Cerebellar cortex (tissue), 1 donor: Measurements from ENCODE around the gene DCLK1.

Experiments used
- DNase-seq: peaks from one replicate; pipeline ENCODE4 v3.0.0-alpha.2; 2015; ENCODE audit warnings: low spot score

DCLK1 gene

GRCh38 chr13:35760735-35761281 is 370.4 kb downstream of the DCLK1 start:
- DNase-seq, result no peak

- DNase-seq, result no peak
Measured at GRCh38 chr13:35747594-35747993, 383.6 kb downstream of the DCLK1 start.

- DNase-seq, result peak; percentile 28
Measured at GRCh38 chr13:35744566-35745178, 386.5 kb downstream of the DCLK1 start.

GRCh38 chr13:35744144-35744543 is 387.0 kb downstream of the DCLK1 start:
- DNase-seq, result no peak

GRCh38 chr13:35743165-35743564 is 388.0 kb downstream of the DCLK1 start:
- DNase-seq, result no peak

DNA sequence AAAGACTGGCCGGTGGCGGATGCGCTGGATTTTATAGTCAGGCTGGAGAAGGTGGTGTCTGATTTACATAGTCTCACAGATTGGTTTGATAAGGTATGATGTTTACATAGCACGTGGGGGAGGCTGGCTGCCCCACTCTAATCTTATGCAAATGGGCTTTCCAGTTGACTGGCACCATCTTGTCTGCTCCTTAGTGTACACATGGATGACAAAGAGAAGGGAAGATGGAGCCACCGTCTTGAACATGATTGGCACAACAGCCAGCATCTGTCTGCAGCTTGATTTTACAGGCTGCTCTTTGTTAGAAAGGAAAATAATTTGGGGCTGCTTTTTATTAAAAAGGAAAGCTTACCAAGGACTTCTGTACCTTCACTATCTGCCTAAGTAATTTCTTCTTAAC is 389.5 kb downstream of the DCLK1 start:
- DNase-seq, result no peak

DNA sequence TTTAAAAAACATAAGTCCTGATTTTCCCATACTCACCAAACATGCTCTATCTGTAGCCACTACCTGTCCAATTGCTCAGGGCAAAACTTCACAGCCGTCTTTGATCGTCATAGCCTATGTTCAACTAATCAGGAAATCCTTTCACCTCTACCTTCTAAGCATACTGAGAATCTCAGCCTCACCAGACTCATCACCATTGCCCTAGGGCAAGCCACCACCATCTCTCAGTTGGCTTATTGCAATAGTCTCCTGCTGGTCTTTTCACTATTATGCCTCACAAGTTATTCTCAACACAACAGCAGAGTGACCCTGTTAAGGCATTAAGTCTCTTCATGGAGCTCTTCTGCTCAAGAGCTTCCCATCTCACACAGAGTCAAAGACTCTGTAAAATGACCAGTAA is 394.3 kb downstream of the DCLK1 start:
- no peak for DNase-seq

DNA sequence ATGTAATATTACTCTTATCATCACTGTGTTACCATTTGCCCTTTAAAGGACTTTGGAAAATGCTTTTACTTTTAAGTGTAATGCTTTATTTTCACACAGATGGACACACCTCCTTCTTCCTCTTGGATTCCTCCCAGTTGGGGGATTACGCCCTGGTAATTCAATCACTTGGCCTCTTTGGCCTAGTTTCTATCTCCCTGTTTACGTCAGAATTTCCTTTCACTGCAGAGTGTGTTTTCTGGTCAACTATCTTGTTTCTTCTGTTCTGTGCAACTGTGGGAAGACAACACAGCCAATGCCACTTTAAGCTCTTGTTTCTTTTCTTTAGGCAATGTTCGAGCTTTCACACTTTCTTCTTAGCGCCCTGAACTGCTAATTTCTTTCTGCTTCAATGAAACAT is 397.4 kb downstream of the DCLK1 start:
- DNase-seq, result no peak

- no peak for DNase-seq
Measured at GRCh38 chr13:35732565-35732964, 398.6 kb downstream of the DCLK1 start.

DNA sequence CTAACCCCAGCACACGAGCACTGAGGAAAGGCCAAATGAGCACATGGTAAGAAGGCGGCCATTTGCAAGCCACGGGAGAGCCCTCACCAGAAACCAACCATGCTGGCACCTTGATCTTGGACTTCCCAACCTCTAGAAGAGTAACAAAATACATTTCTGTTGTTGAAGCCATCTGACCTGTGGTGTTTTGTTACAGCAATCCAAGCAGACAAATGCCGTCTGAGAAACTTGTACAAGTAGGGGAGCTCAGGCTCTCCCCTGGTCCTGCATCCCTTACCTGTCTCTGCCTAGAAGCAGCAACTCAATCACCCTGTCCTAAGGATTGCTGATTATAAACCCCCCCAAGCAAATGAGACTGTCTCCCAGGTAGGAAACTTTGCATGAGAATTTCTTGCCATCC is 399.7 kb downstream of the DCLK1 start:
- no peak for DNase-seq

- DNase-seq, result no peak
Measured at GRCh38 chr13:35729926-35730627, 401.1 kb downstream of the DCLK1 start.

- DNase-seq, result no peak
Measured at GRCh38 chr13:35727881-35728280, 403.3 kb downstream of the DCLK1 start.

DNA sequence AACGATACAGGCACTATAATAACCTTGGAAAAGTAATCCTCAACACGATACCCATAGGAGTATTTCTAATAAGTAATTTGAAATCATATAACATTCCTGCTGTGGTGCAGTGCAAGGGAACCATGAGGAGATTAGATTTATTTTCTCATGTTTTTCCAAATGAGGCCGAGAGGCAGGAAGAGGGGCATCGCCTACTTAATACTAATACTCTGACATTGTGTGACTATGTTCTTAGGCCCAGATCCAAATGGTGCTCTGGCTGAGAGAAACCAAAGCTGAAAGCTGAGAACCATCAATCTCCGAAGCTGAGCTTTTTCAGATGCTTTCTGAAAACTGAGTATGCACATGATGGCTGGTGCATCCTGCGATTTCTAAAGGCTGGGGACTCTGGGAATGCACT is 406.7 kb downstream of the DCLK1 start:
- no peak for DNase-seq

DNA sequence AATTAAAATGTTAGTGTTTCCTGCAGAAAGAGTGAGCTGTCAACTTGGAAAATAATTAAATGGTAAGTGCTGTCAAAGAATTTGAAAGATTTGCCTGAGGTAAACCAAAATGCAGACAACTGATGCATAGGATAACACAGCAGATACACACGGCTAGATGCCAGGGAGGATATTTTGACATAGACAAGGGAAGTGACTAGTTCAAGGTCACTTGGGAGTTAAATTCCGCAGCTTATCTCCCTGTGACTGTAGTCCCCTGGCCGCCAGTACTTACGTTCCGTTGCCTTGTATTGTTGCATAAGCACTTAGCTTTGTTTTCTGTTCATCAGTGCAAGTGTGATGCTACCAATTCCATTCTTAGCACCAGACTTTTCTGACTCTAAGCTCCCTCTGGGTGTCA is 407.4 kb downstream of the DCLK1 start:
- DNase-seq, result no peak

DNA sequence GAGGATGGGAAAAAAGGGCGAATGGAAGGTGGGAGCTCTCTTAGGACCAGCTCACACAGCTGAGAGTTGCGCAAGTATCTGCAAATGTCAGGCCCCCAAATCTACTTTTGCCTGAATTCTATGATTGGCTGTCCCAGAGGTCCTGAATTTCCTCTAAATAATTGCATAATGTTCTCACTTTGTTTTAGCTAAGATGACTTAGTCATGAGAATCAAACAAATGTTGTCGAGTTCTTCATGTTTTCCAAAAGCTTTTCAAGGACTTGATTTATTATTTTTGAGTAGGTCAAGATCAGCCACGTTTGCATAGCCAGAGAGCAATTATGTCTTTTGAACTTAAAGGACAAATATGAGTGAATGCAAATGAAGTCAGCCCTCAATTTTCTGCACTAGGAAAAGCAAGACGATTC is 408.1 kb downstream of the DCLK1 start:
- no peak for DNase-seq

DNA sequence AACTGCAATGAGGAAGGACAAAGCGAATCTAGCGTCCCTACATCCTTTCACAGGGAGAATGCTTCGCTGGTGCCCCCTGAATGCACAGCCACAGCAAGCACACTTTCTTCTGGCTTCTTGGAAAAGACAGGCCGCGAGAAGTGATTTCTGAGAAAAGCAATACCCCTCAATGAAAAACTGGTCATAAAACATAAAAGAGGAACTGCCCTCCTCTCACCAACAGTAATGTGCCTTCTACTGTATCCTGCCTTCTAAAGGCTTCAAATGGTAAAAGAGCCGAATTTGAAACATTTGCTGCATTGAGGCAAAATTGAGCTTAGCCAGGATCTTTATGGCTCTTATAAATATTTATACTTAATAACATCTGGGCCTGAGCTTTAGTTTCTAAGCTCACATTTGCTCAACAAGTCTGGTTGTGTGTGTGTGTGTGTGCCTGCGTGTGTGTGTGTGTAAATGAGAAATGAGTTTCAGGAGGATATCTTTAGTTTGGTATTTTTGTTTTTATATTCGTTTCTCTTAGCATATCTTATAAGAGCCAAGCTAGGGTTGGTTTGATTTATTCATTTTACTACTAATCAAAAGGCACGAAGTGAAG is 408.6 kb downstream of the DCLK1 start:
- DNase-seq, result no peak

GRCh38 chr13:35720690-35721554 is 410.3 kb downstream of the DCLK1 start:
- peak; percentile 66 for DNase-seq

- no peak for DNase-seq
Measured at GRCh38 chr13:35720290-35720689, 410.9 kb downstream of the DCLK1 start.
